Measurements from ENCODE around the gene ARHGAP1.

- TF ChIP-seq CTCF (IDR thresholded peaks at IDR 0.05) (no peak), POLR2A (IDR thresholded peaks at IDR 0.05) (no peak), POLR2AphosphoS5 (IDR thresholded peaks at IDR 0.05) (no peak)
Measured at GRCh38 chr11:46671958-46672315, 28.5 kb downstream of the ARHGAP1 start.
